Mucosa of descending colon (tissue), 3 donors: Measurements from ENCODE around the gene MEIS2. TPM values are rescaled to one million over a fixed set of nuclear protein-coding genes. Genes with fewer than 3 reads are reported as not detected.
"Not testable (repeated sequence)": the region's sequence is repeated elsewhere in the genome, so short reads cannot be mapped to it uniquely, and the experiment has no call there.

Source experiments
- ATAC-seq: fragments of 200-7000 bp; cut with Tn5 transposase; one replicate; pipeline ENCODE4 v1.9.1; 2020; ENCODE audit warnings: mild to moderate bottlenecking, moderate library complexity
- DNase-seq, 3 donors: peaks; one replicate each; pipeline ENCODE4 v3.0.0-alpha.2; 2020
- H3K36me3 ChIP-seq: fragments of 200-600 bp; one replicate; pipeline ENCODE4 v1.8.0; 2021; ENCODE audit warnings: low read depth, mild to moderate bottlenecking
- H3K4me1 ChIP-seq: fragments of 200-600 bp; one replicate; pipeline ENCODE4 v1.8.0; 2021; ENCODE audit warnings: low read depth, mild to moderate bottlenecking
- H3K4me3 ChIP-seq: fragments of 200-600 bp; one replicate; pipeline ENCODE4 v1.8.0; 2021; ENCODE audit warnings: mild to moderate bottlenecking
- H3K9me3 ChIP-seq: fragments of 200-600 bp; one replicate; pipeline ENCODE4 v1.8.0; 2021; ENCODE audit warnings: mild to moderate bottlenecking
- intact Hi-C, 2 donors: fragments of 100-400 bp; cut with DNase I in 1 of 2; cut with micrococcal nuclease in 1 of 2; formaldehyde crosslinking; loops; one replicate each; pipeline versions ENCODE4 v1.11.0 to v1.11.1; 2022; cut with DNase I, micrococcal nuclease
- total RNA-seq, 3 donors: library from RNA; stranded (reverse); fragmentation: NEBNext Ultra II Directional in 2 of 3; extraction: Animal tissue kit (Norgen Biotek cat#: 25700) in 2 of 3; gene quantifications; one replicate each; pipeline versions ENCODE4 v1.2.1 to v1.2.4, GENCODE V29; 2021 to 2023
- TF ChIP-seq, protein P1 (sequence below): fragments of 200-600 bp; IDR thresholded peaks from one replicate; pipeline ENCODE4 v1.8.0; 2022; ENCODE audit warnings: antibody characterized with exemption, mild to moderate bottlenecking
- donor health status: DM: no; HTN: no; CAD: no; lungs with moderate emphysema.
- donor health status: DM: no; HTN: no; CAD: no.
- donor health status: DM: no; HTN: yes; CAD: no.

MEIS2 gene
- total RNA-seq, 3 donors from 2014 or later, result 3.8 to 93.3 (median 8.9) TPM

DNA sequence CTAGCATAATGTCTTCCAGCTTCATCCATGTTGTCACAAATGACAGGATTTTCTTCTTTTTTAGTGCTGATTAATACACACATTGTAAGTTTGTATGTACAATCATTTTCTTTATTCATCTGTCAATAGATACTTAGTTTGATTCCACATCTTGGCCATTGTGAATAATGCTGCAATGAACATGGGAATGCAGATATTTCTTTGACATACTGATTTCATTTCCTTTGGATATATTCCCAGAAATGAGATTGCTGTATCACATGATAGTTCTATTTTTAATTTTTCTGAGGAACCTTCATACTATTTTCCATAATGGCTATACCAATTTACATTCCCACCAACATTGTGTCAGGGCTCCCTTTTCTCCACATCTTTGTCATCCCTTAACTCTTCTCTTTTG lies 117.9 kb downstream of the MEIS2 start:
- DNase-seq (no peak), ATAC-seq (no peak)
- H3K4me3 ChIP-seq, result no peak overlapping the region
- no peaks in the 10 kb centered on the region for H3K4me1 ChIP-seq
- H3K36me3 ChIP-seq, result no peaks in the 10 kb centered on the region
- peaks cover 7% of the 10 kb centered on the region for H3K9me3 ChIP-seq
- TF ChIP-seq, protein P1, sequence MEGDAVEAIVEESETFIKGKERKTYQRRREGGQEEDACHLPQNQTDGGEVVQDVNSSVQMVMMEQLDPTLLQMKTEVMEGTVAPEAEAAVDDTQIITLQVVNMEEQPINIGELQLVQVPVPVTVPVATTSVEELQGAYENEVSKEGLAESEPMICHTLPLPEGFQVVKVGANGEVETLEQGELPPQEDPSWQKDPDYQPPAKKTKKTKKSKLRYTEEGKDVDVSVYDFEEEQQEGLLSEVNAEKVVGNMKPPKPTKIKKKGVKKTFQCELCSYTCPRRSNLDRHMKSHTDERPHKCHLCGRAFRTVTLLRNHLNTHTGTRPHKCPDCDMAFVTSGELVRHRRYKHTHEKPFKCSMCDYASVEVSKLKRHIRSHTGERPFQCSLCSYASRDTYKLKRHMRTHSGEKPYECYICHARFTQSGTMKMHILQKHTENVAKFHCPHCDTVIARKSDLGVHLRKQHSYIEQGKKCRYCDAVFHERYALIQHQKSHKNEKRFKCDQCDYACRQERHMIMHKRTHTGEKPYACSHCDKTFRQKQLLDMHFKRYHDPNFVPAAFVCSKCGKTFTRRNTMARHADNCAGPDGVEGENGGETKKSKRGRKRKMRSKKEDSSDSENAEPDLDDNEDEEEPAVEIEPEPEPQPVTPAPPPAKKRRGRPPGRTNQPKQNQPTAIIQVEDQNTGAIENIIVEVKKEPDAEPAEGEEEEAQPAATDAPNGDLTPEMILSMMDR, result no peak
- intact Hi-C loops, result no loop called here

- H3K4me3 ChIP-seq, DNase-seq, intact Hi-C loops, ATAC-seq, H3K4me1 ChIP-seq, H3K36me3 ChIP-seq, H3K9me3 ChIP-seq: not testable (repeated sequence)
These were observed 120.1 kb downstream of the MEIS2 start for GRCh38 chr15:36980281-36980680.

DNA sequence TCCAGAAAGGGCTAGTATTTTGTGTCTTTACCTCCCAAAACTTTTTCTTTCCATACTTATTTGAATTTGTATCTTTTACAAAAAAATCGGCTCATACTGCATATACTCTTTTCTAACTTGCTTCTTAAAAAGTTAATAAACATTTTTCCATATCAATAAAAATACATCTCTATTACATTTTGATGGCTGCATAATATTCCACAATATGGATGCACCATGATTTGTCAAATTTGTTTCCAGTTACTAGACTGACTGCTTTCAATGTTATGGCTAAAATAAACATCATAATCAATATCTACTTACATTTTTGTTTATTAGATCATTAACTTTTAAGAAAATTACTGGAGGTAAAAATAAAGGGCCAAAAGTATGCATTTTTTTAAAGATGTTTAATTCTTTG lies 121.7 kb downstream of the MEIS2 start:
- no peak for ATAC-seq
- intact Hi-C loops, result no loop called here
- no peaks in the 10 kb centered on the region for H3K4me1 ChIP-seq
- DNase-seq, result no peak
- H3K9me3 ChIP-seq, result no peaks in the 10 kb centered on the region
- H3K4me3 ChIP-seq, result no peak overlapping the region
- no peaks in the 10 kb centered on the region for H3K36me3 ChIP-seq
- TF ChIP-seq, protein P1, result no peak

GRCh38 chr15:36978126-36978525 lies 122.2 kb downstream of the MEIS2 start:
- DNase-seq (no peak), ATAC-seq (no peak)
- Histone ChIP-seq H3K4me3 (no peak overlapping the region), H3K9me3 (no peaks in the 10 kb centered on the region), H3K36me3 (no peaks in the 10 kb centered on the region), H3K4me1 (no peaks in the 10 kb centered on the region)
- intact Hi-C loops, result no loop called here
- TF ChIP-seq, protein P1, result no peak

DNA sequence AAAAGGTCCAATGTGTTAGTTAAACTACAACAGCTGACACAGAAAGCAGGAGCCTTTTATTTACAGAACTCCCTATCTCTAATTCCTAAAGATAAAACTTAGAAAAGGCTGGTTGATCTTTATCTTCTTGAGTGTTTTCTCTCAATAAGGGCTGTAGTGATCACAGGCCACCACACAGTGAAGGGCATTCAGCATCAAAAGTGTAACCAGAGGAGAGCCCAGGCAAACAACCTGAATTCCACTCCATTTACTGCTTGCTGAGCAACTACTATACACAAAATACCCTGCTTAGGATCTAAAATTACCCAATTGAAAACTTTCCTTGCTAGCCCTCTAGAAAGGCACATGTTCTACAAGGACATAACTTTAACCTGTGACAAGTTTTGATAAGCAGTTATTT lies 122.7 kb downstream of the MEIS2 start:
- intact Hi-C loops, result no loop called here
- ATAC-seq, result no peak

GRCh38 chr15:36972704-36973103 lies 127.6 kb downstream of the MEIS2 start:
- H3K9me3 ChIP-seq, result no peaks in the 10 kb centered on the region
- no peak overlapping the region for H3K4me3 ChIP-seq
- H3K4me1 ChIP-seq, result no peaks in the 10 kb centered on the region
- ATAC-seq (no peak), DNase-seq (no peak)
- TF ChIP-seq, protein P1, result no peak
- H3K36me3 ChIP-seq, result no peaks in the 10 kb centered on the region
- intact Hi-C loops, result no loop called here

More for the DNA sequence above, 122.7 kb downstream of the MEIS2 start:
- TF ChIP-seq, protein P1, result no peak
- Histone ChIP-seq H3K4me1 (no peaks in the 10 kb centered on the region), H3K9me3 (no peaks in the 10 kb centered on the region), H3K4me3 (no peak overlapping the region), H3K36me3 (no peaks in the 10 kb centered on the region)
- DNase-seq, result no peak
